ENCODE results near the gene PRXL2A.
A peak's percentile ranks its signal among the peaks of the same experiment; 100 is the strongest.
"Not testable (repeated sequence)": the region's sequence is repeated elsewhere in the genome, so short reads cannot be mapped to it uniquely, and the experiment has no call there.

PRXL2A gene

GRCh38 chr10:80411681-80412220, 3.4 kb downstream of the PRXL2A start:
- DNase-seq = no peak

GRCh38 chr10:80412486-80412885, 4.1 kb downstream of the PRXL2A start:
- DNase-seq = peak; percentile 6

- peak; percentile 66 for DNase-seq
Observed at GRCh38 chr10:80413271-80413996, 5.1 kb downstream of the PRXL2A start.

- DNase-seq = peak; percentile 77
Observed at GRCh38 chr10:80414142-80414895, 6.0 kb downstream of the PRXL2A start.

GRCh38 chr10:80415734-80416478, 7.6 kb downstream of the PRXL2A start:
- DNase-seq = no peak

GRCh38 chr10:80416479-80417098, 8.2 kb downstream of the PRXL2A start:
- DNase-seq = no peak

GRCh38 chr10:80417256-80417655, 8.9 kb downstream of the PRXL2A start:
- DNase-seq = not testable (repeated sequence)

GRCh38 chr10:80421050-80421706, 12.8 kb downstream of the PRXL2A start:
- no peak for DNase-seq

- no peak for DNase-seq
Observed at GRCh38 chr10:80421707-80422536, 13.6 kb downstream of the PRXL2A start.

- DNase-seq = no peak
Observed at GRCh38 chr10:80425901-80426300, 17.6 kb downstream of the PRXL2A start.

- DNase-seq = no peak
Observed at GRCh38 chr10:80427541-80427940, 19.2 kb downstream of the PRXL2A start.

GRCh38 chr10:80429521-80429973, 21.2 kb downstream of the PRXL2A start:
- peak; percentile 50 for DNase-seq

- DNase-seq = no peak
Observed at GRCh38 chr10:80433134-80433533, 24.8 kb downstream of the PRXL2A start.

- no peak for DNase-seq
Observed at GRCh38 chr10:80436446-80437098, 28.2 kb downstream of the PRXL2A start.

GRCh38 chr10:80437227-80437626, 28.9 kb downstream of the PRXL2A start:
- DNase-seq = no peak

- no peak for DNase-seq
Observed at GRCh38 chr10:80441831-80442230, 33.5 kb downstream of the PRXL2A start.

- DNase-seq = no peak
Observed at GRCh38 chr10:80442879-80443278, 34.5 kb downstream of the PRXL2A start.

- peak; percentile 75 for DNase-seq
Observed at GRCh38 chr10:80443531-80443974, 35.2 kb downstream of the PRXL2A start.

- no peak for DNase-seq
Observed at GRCh38 chr10:80444124-80444523, 35.8 kb downstream of the PRXL2A start.

GRCh38 chr10:80444646-80445319, 36.4 kb downstream of the PRXL2A start:
- peak; percentile 86 for DNase-seq
